Tibial artery (tissue), 4 donors: ENCODE data around the gene DNAJC1.
"Not testable (repeated sequence)": the region's sequence is repeated elsewhere in the genome, so short reads cannot be mapped to it uniquely, and the experiment has no call there.

Source experiments
- DNase-seq, 2 donors: peaks; one replicate each; pipeline ENCODE4 v3.0.0-alpha.2; 2019
- H3K27ac ChIP-seq, 2 donors: fragments of 200-600 bp; sonication (generic) in 1 of 2; 1 replicate in 1 of 2; 2 replicates in 1 of 2; pipeline ENCODE4 v1.5.1; 2018 to 2019; ENCODE audit warnings: mild to moderate bottlenecking in 1 of 2
- H3K27me3 ChIP-seq, 2 donors: fragments of 200-600 bp; sonication (generic) in 1 of 2; one replicate each; pipeline versions ENCODE4 v1.5.1 to v1.6.0; 2016 to 2019
- H3K36me3 ChIP-seq, 3 donors: fragments of 200-600 bp; sonication (generic) in 2 of 3; one replicate each; pipeline ENCODE4 v1.5.1; 2016 to 2019; ENCODE audit warnings: mild to moderate bottlenecking in 2 of 3
- H3K4me1 ChIP-seq, 4 donors: fragments of 200-600 bp; sonication (generic) in 2 of 4; 1 replicate in 3 of 4; 2 replicates in 1 of 4; pipeline ENCODE4 v1.5.1; 2016 to 2019
- H3K4me3 ChIP-seq, 2 donors: fragments of 200-600 bp; sonication (generic) in 1 of 2; 1 replicate in 1 of 2; 2 replicates in 1 of 2; pipeline ENCODE4 v1.5.1; 2018 to 2019; ENCODE audit warnings: mild to moderate bottlenecking in 2 of 2
- H3K9me3 ChIP-seq, 3 donors: fragments of 200-600 bp; sonication (generic) in 1 of 3; one replicate each; pipeline ENCODE4 v1.5.1; 2016 to 2019
- CTCF ChIP-seq, 2 experiments: fragments of 200-600 bp in 1 of 2; fragments of 450-650 bp in 1 of 2; IDR thresholded peaks; one replicate each; pipeline ENCODE4 v1.5.1; 2017 to 2019; ENCODE audit warnings: antibody characterized with exemption in 2 of 2, mild to moderate bottlenecking in 1 of 2, moderate library complexity in 1 of 2
- intact Hi-C: fragments of 100-400 bp; cut with DNase I; formaldehyde crosslinking; loops from one replicate; pipeline ENCODE4 v1.15.0; 2023; ENCODE audit warnings: low total_unique reads

DNAJC1 gene

DNA sequence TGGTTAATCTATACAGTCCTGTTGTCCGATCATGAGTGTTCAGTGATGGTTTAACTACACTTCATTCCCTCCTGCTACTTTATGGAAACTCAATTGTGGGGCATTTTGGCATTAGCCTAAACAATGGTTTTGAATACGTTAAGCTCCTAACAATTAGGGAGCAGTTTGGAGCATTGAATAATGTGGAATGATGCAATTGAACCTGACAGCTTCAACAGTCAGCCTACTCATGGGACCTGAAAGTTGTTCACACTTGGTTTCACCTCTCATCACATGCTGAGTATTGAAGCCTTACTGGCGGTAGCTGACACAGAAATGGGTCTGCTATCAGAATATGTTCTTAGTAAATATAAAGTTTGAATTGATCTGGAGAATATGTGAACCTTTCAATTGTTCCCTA lies 283.4 kb downstream of the DNAJC1 start:
- peaks cover 5 to 22% (median 13%) of the 10 kb centered on the region in 3 donors for H3K36me3 ChIP-seq
- H3K27ac ChIP-seq, result no peak overlapping the region
- H3K4me1 ChIP-seq, result peaks cover 0 to 11% (median 10%) of the 10 kb centered on the region in 4 donors
- no peak for DNase-seq
- H3K4me3 ChIP-seq, result no peak overlapping the region
- intact Hi-C loops, result no loop called here
- H3K27me3 ChIP-seq, result no peaks in the 10 kb centered on the region
- no peak for TF ChIP-seq CTCF (IDR thresholded peaks at IDR 0.05)
- no peaks in the 10 kb centered on the region for H3K9me3 ChIP-seq

GRCh38 chr10:21719502-21719901 lies 284.0 kb downstream of the DNAJC1 start:
- Histone ChIP-seq H3K27me3 (no peaks in the 10 kb centered on the region), H3K36me3 (peaks cover 10 to 27% (median 17%) of the 10 kb centered on the region in 3 donors), H3K4me3 (no peak overlapping the region), H3K4me1 (peaks cover 0 to 7% (median 5%) of the 10 kb centered on the region in 4 donors), H3K9me3 (no peaks in the 10 kb centered on the region), H3K27ac (no peak overlapping the region)
- intact Hi-C loops, result no loop called here
- no peak for DNase-seq
- no peak for TF ChIP-seq CTCF (IDR thresholded peaks at IDR 0.05)

DNA sequence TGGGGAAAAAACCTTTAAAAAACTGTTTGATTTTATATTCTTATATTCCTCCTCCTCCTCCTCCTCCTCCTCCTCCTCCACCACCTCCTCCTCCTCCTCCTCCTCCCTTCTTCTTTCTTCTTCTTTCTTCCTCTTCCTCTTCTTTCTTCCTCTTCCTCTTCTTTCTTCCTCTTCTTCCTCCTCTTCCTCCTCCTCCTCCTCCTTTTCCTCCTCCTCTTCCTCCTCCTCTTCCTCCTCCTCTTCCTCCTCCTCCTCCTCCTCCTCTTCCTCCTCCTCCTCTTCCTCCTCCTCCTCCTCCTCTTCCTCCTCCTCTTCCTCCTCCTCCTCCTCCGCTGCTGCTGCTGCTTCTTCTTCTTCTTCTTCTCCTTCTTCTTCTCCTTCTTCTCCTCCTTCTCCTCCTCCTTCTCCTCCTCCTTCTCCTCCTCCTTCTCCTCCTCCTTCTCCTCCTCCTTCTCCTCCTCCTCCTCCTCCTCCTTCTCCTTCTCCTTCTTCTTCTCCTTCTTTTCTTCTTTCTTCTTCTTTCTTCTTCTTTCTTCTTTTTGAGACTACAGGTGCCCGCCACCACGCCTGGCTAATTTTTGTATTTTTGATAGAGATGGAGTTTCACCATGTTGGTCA lies 286.0 kb downstream of the DNAJC1 start:
- H3K4me3 ChIP-seq, DNase-seq, H3K27me3 ChIP-seq, intact Hi-C loops, H3K9me3 ChIP-seq, H3K27ac ChIP-seq, H3K4me1 ChIP-seq: not testable (repeated sequence)
- peaks cover 17 to 32% (median 23%) of the 10 kb centered on the region in 3 donors for H3K36me3 ChIP-seq

DNA sequence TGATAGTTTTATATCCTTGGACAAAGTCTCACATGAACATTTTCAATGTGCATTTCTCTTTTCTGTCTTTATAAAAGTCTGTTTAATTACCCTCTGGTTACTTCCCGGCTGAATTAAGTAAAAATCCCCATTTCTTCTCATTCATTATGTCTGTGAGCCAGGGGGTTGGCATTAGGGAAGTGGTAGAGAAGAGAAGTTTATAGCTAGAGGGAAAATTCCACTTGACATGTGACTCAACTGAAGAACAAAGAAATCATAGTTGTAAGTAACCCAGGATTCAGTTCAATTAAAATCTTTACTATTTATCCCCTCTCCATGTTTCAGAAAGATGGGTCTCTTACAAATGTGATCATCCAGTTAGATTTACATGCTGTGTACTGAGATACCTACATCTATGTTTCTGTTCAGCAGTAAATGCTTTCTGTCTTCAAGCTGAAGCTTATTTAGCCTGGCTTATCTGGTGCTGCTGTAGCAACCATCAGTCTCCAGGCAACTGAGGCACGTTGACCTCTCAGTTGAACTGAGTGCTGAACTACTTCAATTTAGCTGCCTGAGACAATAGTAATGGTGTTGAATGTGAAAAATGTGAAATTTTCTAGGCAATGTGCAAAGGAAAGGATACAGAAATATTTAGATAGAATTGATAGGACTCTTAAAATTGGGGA lies 287.9 kb downstream of the DNAJC1 start:
- no peak for DNase-seq
- intact Hi-C loops, result no loop called here

DNA sequence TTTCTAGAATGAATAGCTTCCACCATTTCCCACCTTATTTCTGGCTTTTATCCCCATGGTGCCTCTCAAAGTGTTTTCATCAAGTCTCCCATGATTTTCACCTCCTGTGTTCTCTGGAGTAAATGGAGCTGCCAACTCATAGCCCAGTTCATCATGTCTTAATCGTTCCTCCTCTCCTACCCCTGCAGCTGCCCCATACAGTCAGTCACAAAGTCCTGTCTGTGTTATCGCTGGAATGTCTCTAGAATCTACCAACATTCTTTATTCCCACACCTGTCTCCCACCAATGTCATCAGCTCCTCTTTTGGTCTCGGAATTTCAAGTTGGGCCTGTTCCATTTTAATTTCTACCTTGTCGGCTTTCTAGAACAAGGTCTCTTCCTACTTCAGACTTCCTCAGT lies 290.6 kb downstream of the DNAJC1 start:
- Histone ChIP-seq H3K27ac (no peak overlapping the region), H3K4me1 (no peaks in the 10 kb centered on the region), H3K27me3 (no peaks in the 10 kb centered on the region), H3K9me3 (no peaks in the 10 kb centered on the region), H3K36me3 (peaks cover 17 to 28% (median 25%) of the 10 kb centered on the region in 3 donors), H3K4me3 (no peak overlapping the region)
- no peak for TF ChIP-seq CTCF (IDR thresholded peaks at IDR 0.05)
- intact Hi-C loops, result no loop called here
- DNase-seq, result no peak

More for the DNA sequence above, 287.9 kb downstream of the DNAJC1 start:
- H3K36me3 ChIP-seq, result peaks cover 17 to 32% (median 23%) of the 10 kb centered on the region in 3 donors
- H3K9me3 ChIP-seq, result no peaks in the 10 kb centered on the region
- H3K27me3 ChIP-seq, result no peaks in the 10 kb centered on the region
- H3K4me1 ChIP-seq, result no peaks in the 10 kb centered on the region
- H3K4me3 ChIP-seq, result no peak overlapping the region
- no peak for TF ChIP-seq CTCF (IDR thresholded peaks at IDR 0.05)
- no peak overlapping the region for H3K27ac ChIP-seq

DNA sequence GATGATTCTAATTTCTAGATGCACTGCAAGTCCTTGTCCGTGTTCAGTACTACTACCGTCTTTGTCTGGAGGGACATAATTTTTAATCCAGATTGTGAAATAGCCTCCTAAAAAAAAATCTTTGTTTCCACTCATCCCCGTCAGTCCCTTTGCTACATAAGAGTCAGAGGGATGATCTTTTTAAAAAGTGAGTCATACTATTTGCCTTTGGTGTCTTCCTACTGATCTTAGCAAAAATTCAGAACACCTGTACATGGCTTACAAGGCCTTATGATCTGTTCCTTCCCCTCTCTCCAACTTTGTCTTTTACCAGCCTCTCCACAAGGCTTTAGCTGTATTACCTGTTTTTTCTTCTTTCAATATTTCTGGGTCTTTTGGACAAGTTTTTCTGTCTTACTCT lies 296.0 kb downstream of the DNAJC1 start:
- no peak for DNase-seq
- no peak overlapping the region for H3K27ac ChIP-seq
- no peak for TF ChIP-seq CTCF (IDR thresholded peaks at IDR 0.05)
- no peaks in the 10 kb centered on the region for H3K27me3 ChIP-seq
- H3K4me1 ChIP-seq, result no peaks in the 10 kb centered on the region
- no peak overlapping the region for H3K4me3 ChIP-seq
- intact Hi-C loops, result no loop called here
- H3K9me3 ChIP-seq, result no peaks in the 10 kb centered on the region
- H3K36me3 ChIP-seq, result peaks cover 0 to 7% (median 6%) of the 10 kb centered on the region in 3 donors
